Measurements from ENCODE around the gene FBXL22. TPM values are rescaled to one million over a fixed set of nuclear protein-coding genes. Genes with fewer than 3 reads are reported as not detected.

The FBXL22 gene
- total RNA-seq, 2 experiments from 2014 or later, result 0.50 to 1.2 TPM

DNA sequence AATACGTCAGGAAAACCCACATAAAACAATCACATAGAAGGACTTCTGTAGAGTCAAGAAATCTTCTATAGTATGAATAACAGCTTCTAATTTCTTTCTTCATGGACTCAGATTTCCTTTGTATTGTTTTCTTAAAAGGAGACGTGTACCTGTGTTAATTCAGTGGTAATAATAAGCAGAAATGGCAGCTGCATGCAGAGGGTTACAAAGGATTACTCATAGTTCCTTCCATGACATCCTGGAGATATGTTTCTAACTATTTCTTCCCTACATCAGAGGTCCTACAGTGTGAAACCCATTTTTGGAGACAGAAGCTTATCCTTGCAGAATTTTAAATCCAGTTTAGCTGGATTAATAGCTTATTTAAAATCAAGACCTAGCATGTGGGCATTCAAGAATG lies 36.1 kb downstream of the FBXL22 start:
- no peak for DNase-seq
- H3K4me3 Mint-ChIP-seq, result no peak overlapping the region
- no peaks in the 10 kb centered on the region for H3K27me3 Mint-ChIP-seq
- no peak overlapping the region for H3K27ac Mint-ChIP-seq
- H3K9me3 Mint-ChIP-seq, result no peaks in the 10 kb centered on the region
- POLR2A ChIA-PET, result no interaction called here
- ATAC-seq (ENCODE audit: low read depth), result no peak
- H3K36me3 Mint-ChIP-seq, result peaks cover 33% of the 10 kb centered on the region
- peaks cover 5% of the 10 kb centered on the region for H3K4me1 Mint-ChIP-seq

- POLR2A ChIA-PET, result no interaction called here
- no peaks in the 10 kb centered on the region for H3K9me3 Mint-ChIP-seq
- no peak overlapping the region for H3K4me3 Mint-ChIP-seq
- peaks cover 34% of the 10 kb centered on the region for H3K36me3 Mint-ChIP-seq
- ATAC-seq (ENCODE audit: low read depth) (no peak), DNase-seq (no peak)
- H3K4me1 Mint-ChIP-seq, result peaks cover 11% of the 10 kb centered on the region
- H3K27ac Mint-ChIP-seq, result no peak overlapping the region
- H3K27me3 Mint-ChIP-seq, result no peaks in the 10 kb centered on the region
Measured at GRCh38 chr15:63634154-63634553, 37.0 kb downstream of the FBXL22 start.

DNA sequence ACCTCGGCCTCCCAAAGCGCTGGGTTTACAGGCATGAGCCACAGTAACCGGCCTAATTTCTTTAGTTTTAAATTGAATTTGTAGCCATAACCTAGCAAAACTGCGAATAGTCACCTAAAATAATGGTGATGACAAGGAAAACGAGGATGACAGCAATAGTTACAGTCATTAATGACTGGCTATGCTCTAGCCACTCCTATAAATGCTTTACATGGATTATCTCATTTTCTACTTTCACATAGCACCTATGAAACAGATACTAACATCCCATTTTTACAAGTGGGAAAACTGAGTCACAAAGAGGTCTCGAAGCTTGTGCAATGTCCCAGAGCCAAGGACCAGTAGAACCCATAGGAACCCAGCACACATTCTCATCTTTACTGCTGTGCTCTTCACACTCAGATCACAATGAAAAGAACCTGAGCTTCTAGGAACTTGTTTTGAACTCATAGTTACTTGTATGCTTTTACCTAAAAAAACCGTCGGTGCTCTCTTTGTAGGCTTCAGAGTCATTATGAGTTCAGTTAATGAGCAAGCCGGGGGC lies 39.4 kb downstream of the FBXL22 start:
- Mint-ChIP-seq H3K9me3 (no peaks in the 10 kb centered on the region), H3K4me3 (no peak overlapping the region), H3K27me3 (no peaks in the 10 kb centered on the region), H3K27ac (no peak overlapping the region), H3K36me3 (peaks cover 35% of the 10 kb centered on the region), H3K4me1 (peaks cover 11% of the 10 kb centered on the region)
- POLR2A ChIA-PET, result no interaction called here
- ATAC-seq (ENCODE audit: low read depth), result no peak
- DNase-seq, result no peak

DNA sequence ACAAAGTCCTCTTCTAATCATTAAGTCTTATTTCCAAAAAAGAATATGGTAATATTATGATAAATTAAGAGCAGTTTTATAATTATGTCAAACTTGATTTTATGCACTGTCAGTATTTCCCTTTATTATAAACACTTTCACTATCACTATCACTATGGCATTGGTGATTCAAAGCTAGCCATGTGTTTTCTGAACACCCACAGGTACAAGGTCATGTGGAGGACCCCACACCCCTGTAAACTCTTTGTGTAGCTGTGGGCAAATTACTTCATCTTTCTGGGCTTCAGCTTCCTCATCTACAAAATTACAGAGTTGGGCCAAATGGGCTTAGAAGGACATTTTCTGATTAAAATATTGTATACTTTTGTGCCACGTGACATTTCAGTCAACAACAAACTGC lies 41.7 kb downstream of the FBXL22 start:
- Mint-ChIP-seq H3K36me3 (peaks cover 30% of the 10 kb centered on the region), H3K27ac (no peak overlapping the region), H3K9me3 (no peaks in the 10 kb centered on the region), H3K27me3 (no peaks in the 10 kb centered on the region), H3K4me3 (no peak overlapping the region), H3K4me1 (peaks cover 11% of the 10 kb centered on the region)
- no peak for ATAC-seq (ENCODE audit: low read depth)
- POLR2A ChIA-PET, result interaction anchor here (0.6 kb wide), 1 partner anchor 1530 kb away, joined by 3 read pairs; no protein-coding TSS in a partner anchor
- DNase-seq, result no peak

GRCh38 chr15:63640146-63640545 lies 43.0 kb downstream of the FBXL22 start:
- Mint-ChIP-seq H3K36me3 (peaks cover 31% of the 10 kb centered on the region), H3K9me3 (no peaks in the 10 kb centered on the region), H3K4me1 (peaks cover 11% of the 10 kb centered on the region), H3K4me3 (no peak overlapping the region), H3K27me3 (no peaks in the 10 kb centered on the region), H3K27ac (no peak overlapping the region)
- ATAC-seq (ENCODE audit: low read depth) (no peak), DNase-seq (no peak)
- POLR2A ChIA-PET, result no interaction called here

Other genes with a start within 250 kb of the FBXL22 start
- gene CA12, start 215.5 kb upstream of the FBXL22 start, total RNA-seq, result not detected
- gene USP3, start 92.8 kb upstream of the FBXL22 start, total RNA-seq, result 10 to 100 TPM; 75.6 to 83.1 TPM
- gene HERC1, start 236.6 kb downstream of the FBXL22 start, total RNA-seq, result 100 to 1,000 TPM; 113 to 122 TPM

Data from activated naive CD8-positive, alpha-beta T cell treated with anti-CD3 and anti-CD28 coated beads, Interleukin-2, amount 10 ng/mL, durations not matched to agents 7 days and 5 days (primary cell).